GM19438 (cell line): ENCODE data around the gene COG5.

Source experiments
- ATAC-seq: cut with Tn5 transposase; IDR thresholded peaks from one replicate; pipeline ENCODE4 v1.9.1; 2021; ENCODE audit warnings: low read depth; ENCODE audit not compliant: unreplicated experiment

COG5 gene

DNA sequence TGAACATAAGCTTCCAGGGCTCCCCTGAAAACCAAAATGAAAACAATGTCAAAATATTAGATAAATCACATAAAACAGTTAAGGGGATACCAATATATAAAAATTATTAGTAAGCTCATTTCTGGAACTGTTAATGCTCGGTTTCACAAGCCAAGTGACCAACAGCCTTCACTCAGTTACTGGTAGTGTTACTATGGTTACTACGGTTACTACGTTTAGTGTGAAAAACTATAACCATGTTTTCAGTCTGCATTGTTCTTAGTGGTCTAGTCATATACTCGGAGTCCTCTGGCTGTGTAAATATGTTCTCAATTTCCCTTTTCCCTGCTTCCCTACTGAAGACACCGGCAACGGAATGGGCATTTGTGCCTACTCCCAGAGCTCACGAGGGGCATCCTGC lies 360.1 kb downstream of the COG5 start:
- ATAC-seq = no peak

DNA sequence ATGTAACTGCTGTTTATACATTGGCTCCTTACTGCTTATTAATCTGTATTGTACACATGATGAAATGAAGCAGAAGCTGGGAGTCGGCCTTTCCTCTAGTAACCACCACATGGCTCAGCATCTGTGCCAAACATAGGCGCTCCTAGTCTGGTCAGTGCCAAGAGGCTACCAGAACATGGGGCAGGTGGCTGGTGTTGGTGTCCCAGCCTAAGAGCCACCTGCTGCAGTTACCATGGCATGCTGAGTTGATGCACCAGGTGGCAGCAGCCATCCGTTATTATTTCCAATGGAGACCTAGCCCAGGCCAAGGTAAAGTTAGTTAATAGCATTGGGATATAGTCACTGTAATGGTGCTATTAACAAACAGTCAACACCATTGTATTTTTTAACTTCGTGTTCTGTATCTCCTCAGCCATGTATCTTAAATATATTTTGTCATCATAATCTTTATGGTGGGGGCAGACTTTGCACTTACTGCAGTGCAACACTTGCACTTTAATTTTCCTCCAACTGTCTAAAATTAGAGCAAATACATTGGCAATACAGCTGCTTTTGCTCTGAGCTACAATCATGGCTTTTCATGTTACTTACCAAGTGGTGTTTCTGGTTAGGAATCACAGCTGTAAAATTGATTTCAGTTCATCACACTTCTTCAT lies 361.8 kb downstream of the COG5 start:
- ATAC-seq = no peak

DNA sequence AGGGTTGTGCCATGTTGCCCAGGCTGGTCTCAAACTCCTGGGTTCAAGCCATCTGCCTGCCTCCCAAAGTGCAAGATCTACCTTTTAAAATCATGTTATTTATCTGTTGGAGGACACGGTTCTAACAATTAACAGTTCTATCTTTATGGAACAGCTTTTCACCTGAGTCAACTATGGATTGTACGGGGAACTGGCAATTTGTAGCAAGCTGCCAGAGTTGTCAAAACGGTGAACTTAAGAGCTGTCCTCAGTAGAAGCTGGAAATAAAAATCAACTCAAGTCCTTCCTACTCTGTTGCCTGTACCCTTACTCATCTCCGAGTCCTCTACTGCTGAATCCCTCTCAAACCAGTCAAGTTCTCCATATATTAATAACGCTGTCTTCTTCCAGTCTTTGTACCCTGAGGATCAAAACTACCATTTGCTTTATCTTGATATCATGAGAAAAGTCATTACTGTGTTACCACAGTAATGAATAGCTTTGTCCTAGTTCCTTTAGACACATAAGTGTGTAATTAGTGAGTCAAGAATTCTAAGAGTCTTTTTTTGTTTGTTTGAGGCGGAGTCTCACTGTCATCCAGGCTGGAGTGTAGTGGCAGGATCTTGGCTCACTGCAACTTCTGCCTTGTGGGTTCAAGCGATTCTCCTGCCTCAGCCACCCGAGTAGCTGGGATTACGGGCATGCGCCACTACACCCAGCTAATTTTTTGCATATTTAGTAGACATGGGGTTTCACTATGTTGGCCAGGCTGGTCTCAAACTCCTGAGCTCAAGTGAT lies 366.7 kb downstream of the COG5 start:
- no peak for ATAC-seq

DNA sequence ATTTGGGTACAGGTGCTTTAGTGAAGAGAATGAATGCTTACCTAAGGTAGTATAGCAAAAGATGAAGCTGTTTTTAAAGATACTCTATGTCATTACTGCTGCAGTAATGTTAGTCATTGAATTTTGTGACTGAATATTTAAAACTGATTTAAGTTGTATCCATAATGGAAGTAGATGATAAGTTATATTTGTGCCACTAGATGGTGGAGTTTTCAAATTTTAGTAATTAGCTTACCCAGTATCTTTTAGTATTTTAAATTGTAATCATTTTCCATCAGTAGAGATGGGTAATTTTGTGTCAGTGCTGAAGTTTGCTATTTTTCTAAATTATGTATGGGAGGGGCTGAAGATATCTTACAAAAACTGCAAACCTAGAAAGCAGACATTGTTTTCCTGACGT lies 369.7 kb downstream of the COG5 start:
- ATAC-seq = no peak

DNA sequence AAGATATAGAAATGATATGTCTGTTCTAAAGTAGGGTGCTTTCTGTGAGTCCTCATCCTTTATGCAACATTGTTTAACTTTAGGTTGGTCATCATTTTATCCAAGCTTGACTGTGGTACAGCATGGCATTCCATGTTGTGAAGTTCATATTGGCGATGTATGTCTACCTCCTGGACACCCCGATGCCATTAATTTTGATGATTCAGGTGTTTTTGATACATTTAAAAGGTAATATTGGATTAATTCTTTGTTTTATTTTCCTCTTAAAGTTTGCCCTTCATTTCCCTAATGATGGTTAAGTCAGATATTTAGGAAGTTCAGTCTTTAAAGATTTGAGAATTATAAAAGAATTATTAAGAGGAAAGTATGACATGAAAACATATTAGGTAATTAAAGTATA lies 373.6 kb downstream of the COG5 start:
- ATAC-seq = no peak

DNA sequence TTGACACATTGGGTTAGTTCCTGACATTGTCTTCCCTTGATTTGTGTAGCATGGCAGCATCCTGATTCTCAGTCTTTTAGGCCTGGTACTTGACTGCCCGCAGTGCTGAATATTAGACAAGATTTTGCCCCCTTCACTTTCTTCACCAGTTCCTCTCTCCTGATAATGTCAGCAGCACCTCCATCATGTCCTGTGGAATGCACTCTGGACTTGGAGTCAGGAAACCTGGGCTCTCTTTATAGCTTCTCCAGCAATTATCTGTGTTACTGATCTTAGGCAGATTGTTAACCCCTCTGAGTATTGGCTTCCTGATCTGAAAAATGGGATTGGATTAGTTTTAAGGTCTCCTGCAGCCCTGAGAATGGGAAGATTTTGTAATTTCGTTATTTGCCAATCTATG lies 375.9 kb downstream of the COG5 start:
- no peak for ATAC-seq

DNA sequence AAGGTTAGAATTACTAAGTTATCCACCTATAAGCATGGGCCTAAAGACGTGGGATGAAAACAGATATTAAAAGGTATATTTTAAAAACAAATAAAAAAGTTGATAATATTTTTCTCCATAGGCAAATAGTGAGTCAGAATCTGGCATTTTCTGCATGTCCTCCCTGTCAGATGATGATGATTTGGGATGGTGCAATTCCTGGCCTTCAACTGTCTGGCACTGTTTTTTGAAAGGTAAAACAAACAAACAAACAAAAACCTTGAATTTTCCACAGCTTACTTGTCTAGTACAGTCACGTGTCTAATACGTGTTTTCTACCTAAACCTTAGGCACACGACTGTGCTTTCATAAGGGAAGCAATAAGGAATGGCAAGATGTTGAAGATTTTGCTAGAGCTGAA lies 377.5 kb downstream of the COG5 start:
- no peak for ATAC-seq

DNA sequence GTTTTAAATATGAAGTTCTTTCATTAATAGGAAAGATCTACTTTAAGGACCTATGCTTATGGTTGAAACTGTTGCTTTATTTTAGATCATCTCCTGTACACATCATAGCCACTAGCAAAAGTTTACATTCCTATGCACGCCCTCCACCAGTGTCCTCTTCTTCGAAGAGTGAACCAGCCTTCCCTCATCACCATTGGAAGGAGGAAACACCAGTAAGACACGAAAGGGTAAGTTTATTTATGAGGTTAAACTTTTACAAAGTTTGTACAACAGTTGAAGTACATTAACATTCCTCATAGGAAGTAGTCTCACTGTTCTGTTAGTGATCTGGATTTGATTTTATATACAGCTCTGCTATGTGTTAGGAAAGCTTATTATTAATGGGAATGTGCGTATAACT lies 378.0 kb downstream of the COG5 start:
- ATAC-seq = no peak

DNA sequence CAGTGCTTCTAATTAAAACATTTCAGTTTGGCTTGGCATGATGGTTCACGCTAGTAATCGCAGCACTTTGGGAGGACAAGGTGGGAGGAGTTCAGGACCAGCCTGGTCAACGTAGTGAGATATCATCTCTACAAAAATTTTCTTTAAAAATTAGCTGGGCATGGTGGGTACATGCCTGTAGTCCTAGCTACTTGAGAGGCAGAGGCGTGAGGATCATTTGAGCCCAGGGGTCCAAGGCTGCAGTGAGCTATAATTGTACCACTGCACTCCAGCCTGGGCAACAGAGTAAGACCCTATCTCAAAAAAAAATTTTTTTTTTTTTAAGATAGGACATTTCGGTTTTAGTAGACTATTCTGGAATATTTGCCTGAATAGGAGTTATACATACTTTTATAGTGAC lies 382.5 kb downstream of the COG5 start:
- no peak for ATAC-seq

DNA sequence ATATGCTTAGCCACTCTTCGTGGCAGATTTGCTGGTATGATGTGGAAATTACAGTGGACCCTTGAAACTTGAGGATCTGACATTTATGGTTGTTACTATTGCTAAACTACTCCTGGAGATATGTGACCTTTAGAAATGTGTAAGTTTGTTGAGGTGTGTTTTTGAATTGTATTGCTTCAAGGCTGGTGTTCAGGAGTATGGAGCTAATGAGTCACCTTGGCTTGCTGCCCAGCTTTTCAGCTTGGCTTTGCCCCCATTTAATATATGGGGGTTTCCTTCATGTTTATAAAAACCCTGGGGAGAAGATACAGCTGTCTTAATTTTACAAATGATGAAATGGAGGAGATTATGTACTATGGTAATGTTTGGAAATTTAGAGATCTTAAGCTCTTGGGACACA lies 383.3 kb downstream of the COG5 start:
- no peak for ATAC-seq

DNA sequence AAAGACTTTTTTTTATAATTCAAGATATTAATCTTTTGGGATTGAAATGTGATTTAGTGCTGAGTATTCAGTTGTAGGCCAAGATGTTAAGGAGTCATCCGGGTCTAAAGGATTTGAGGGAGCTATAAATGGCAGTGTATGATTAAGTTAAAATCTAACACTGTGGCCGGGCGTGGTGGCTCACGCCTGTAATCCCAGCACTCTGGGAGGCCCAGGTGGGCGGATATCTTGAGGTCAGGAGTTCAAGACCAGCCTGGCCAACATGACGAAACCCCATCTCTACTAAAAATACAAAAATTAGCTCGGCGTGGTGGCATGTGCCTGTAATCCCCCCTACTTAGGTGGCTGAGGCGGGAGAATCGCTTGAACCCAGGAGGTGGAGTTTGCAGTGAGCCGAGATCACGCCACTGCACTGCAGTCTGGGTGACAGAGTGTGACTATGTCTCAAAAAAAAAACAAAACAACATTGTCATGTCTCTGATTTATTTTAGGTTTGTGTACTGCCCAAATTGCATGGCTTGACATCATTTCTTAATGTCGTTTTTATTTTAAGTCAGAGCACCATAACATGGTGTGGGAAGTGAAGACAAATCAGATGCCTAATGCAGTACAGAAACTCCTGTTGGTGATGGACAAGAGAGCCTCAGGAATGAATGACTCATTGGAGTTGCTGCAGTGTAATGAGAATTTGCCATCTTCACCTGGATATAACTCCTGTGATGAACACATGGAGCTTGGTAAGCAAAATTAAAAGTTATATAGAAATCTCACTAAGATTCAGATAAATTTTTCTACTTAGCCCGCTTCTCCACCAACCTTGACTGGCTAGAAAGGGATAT lies 384.2 kb downstream of the COG5 start:
- no peak for ATAC-seq

DNA sequence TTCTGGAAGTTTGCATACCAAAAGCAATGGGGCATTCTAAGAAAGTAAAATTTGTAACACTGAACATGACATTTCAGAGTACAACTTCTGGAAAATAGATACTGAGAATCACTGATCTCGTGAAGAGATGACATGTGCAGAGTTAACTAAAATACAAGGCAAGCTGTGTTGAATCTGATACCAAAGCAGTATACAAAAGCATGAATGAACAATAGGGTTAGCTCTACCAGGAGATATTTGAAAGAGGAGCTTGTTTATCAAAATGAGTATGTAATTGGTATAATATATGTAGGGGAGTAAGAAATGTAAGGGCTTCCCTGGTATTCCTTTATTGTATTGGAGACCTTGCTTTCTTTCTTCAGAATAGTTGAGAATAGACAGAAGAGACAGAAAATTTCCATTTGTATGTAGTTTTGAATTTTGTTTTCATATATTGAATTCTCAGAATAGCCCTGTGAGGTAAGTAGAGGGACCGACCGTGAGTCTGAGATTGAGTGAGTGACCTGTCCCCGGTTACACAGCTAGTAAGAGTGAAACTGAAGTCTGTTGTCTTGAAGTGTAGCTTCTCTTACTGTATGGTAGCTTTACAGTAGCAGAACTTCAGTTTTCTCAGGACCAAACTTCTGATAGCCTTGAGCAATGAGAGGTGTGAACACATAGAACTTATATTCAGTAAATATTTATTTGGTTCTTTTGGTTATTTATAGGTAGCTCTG lies 389.9 kb downstream of the COG5 start:
- no peak for ATAC-seq

DNA sequence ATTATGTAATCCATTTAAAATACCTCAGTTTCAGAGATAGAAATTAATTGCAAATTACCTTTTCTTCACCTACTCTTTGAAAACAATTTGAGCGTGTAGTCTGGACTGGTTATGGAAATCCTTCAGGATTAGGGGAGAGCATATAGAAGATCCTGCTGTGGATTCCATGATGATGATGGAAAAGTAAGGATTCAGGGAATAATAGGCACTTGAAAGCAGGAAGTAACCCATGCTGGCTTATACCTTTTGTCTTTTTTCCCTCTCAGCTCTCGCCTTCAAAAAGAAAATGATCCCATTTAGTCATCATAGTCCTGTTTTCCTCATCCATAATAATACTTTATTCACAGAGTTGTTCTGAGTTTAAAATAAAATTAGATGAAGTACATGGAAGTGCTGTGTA lies 390.5 kb downstream of the COG5 start:
- no peak for ATAC-seq

DNA sequence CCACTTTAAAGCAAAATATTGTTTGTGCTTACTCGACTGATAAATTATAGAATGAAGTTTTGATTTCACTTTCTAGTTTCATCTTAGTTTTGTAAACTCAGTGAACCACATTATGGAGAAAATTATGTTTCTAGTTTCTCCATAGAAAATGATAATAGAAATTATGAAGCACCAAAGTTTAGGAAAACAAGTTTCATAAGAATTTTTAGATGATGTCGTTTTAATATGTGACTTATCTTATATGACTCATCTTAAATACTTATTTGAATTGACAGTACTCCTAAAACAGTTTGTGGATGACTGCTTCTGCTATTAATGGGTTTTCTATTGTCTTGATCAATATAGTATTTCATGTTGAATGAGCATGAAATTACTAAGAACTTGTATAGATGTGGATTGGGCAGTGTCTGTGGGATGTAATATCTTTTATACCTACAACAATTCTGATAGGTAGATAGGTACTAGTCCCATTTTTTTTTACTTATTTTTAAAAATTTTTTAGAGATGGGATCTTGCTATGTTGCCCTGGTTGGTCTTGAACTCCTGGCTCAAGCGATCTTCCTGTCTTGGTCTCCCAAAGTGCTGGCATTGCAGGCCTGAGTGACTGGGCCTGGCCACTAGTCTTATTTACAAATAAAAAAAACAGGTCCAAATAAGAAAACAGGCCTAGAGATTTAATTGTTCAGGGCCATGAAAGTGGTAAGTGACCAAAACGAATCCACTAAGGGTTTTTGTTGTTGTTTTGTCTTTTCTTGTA lies 391.3 kb downstream of the COG5 start:
- no peak for ATAC-seq

DNA sequence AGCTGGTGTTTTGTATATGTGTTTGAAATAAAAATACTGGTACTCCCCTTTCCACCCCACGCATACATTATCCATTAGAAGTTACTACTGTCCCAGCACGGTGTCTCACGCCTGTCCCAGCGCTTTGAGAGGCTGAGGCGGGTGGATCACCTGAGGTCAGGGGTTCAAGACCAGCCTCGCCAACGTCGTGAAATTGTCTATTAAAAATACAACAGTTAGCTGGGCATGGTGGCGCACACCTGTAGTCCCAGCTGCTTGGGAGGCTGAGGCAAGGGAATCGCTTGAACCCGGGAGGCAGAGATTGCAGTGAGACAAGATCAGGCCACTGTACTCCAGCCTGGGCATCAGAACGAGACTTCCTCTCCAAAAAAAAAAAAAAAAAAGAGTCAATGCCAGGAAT lies 392.2 kb downstream of the COG5 start:
- no peak for ATAC-seq

DNA sequence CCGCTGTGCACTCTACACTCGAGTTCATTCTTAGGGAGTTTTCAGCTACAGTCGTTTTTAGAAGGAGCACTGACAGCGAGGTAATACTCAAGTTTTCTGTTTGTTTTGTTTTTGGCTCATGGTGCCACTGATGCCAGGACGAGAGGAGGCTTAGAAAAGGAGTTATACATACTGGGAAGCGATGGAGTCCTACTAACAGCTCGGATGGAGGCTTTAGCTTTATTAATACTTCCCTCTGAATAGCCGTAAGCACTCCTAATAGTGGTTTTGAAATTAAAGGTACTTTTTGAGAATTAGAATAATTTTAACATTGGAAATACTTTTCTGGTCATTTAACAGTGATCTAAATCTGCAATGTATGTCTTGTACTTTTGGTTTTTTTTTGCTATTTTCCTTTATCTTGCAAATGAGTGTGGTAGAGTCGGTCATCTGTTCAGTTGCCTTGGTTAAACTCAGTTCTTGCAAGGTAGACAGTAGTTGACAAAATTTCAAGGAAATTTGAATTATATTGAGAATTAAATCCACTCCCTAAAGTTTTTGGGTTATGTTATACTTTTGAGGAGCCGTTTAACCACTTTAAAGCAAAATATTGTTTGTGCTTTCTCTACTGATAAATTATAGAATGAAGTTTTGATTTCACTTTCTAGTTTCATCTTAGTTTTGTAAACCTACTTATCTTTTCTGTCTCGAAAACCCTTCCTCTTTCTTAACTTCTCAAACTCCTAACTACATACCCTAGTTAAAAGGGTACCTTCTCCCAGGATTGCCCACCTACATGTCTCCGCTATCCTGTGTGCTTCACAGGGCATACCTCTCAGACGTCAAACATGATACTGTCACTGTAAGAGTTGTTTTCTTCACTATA lies 393.4 kb downstream of the COG5 start:
- ATAC-seq = no peak

DNA sequence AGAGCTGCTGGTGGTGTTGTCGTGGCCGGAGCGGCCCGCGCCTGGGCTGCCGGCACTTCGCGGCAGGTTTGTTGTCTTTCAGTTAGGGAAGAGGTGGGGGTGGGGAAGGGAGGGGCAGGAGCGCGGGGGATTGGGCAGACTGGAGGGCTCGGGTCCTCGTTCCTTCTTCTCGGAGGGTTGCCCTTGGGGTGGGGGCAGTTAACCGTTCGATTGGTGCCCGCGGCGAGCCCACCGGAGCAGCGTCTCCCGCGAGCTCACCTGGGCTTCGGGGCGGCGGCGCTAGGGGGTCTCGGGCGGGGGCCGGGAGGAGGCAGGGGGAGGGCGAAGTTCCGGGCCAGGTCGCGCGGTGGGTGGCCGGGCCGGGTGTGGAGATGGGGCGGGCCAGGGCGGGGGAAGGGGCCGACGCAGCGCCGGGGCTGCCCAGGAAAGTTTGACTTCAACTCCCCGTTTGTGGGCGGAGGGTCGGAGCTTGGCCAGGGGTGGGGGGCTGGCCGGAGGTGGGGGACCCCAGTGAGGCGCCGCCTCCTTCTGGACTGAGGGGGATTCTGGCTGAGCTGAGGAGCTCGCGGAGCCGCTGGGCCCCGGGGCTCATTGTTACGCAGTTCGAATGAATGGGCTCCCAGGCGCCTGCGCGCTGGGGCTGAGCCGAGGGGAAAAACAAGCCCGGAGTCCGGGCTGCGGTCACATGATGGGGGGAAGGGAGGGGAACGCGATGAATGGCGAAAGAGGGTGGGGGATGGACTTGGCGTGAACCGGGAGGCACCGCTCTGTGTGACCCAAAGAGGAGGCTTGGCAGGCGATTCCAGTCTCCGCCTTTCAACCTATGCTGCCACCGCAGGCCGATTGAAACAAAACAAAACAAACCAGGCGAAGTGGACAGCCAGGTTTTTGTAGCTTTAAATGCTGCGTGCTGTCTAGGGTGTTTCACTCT lies 394.3 kb downstream of the COG5 start:
- ATAC-seq = peak; percentile 27
